ENCODE results near the gene HOXD9.

Gene HOXD9

GRCh38 chr2:176089843-176090395 is 32.6 kb upstream of the HOXD9 start:
- no peak overlapping the region for H3K4me3 ChIP-seq (ENCODE audit: low read length)
- no peak for TF ChIP-seq ZNF274 (IDR thresholded peaks at IDR 0.05; ENCODE audit: low read depth, low read length)

GRCh38 chr2:176090862-176091261 is 31.7 kb upstream of the HOXD9 start:
- no peak for TF ChIP-seq ZNF274 (IDR thresholded peaks at IDR 0.05; ENCODE audit: low read depth, low read length)
- no peak overlapping the region for H3K4me3 ChIP-seq (ENCODE audit: low read length)

- no peak for TF ChIP-seq ZNF274 (IDR thresholded peaks at IDR 0.05; ENCODE audit: low read depth, low read length)
- H3K4me3 ChIP-seq (ENCODE audit: low read length), result no peak overlapping the region
These were observed 30.9 kb upstream of the HOXD9 start for GRCh38 chr2:176091329-176092258.

GRCh38 chr2:176092270-176093144 is 30.0 kb upstream of the HOXD9 start, which contains the start of gene HOXD13:
Gene HOXD13 (plus strand): TSS chr2:176092721. CDS start chr2:176092891, 170 bp downstream.
- TF ChIP-seq ZNF274 (IDR thresholded peaks at IDR 0.05; ENCODE audit: low read depth, low read length), result no peak
- peak within 1 kb of the TSS; percentile 13; the same call in 1 of the 2 replicates for H3K4me3 ChIP-seq (ENCODE audit: low read length)

- no peak for TF ChIP-seq ZNF274 (IDR thresholded peaks at IDR 0.05; ENCODE audit: low read depth, low read length)
- H3K4me3 ChIP-seq (ENCODE audit: low read length), result peak overlapping the region; percentile 13; the same call in 1 of the 2 replicates
These were observed 29.2 kb upstream of the HOXD9 start for GRCh38 chr2:176093145-176093897.

GRCh38 chr2:176093898-176094249 is 28.6 kb upstream of the HOXD9 start:
- TF ChIP-seq ZNF274 (IDR thresholded peaks at IDR 0.05; ENCODE audit: low read depth, low read length), result no peak
- no peak overlapping the region for H3K4me3 ChIP-seq (ENCODE audit: low read length)

- no peak overlapping the region for H3K4me3 ChIP-seq (ENCODE audit: low read length)
- no peak for TF ChIP-seq ZNF274 (IDR thresholded peaks at IDR 0.05; ENCODE audit: low read depth, low read length)
These were observed 28.2 kb upstream of the HOXD9 start for GRCh38 chr2:176094349-176094748.

GRCh38 chr2:176095421-176095820 is 27.1 kb upstream of the HOXD9 start:
- no peak for TF ChIP-seq ZNF274 (IDR thresholded peaks at IDR 0.05; ENCODE audit: low read depth, low read length)
- no peak overlapping the region for H3K4me3 ChIP-seq (ENCODE audit: low read length)

- no peak for TF ChIP-seq ZNF274 (IDR thresholded peaks at IDR 0.05; ENCODE audit: low read depth, low read length)
- peak overlapping the region; percentile 44; the same call in 1 of the 2 replicates for H3K4me3 ChIP-seq (ENCODE audit: low read length)
These were observed 26.1 kb upstream of the HOXD9 start for GRCh38 chr2:176096243-176096985.

GRCh38 chr2:176096986-176097819 is 25.3 kb upstream of the HOXD9 start:
- peak overlapping the region; percentile 44; the same call in 1 of the 2 replicates for H3K4me3 ChIP-seq (ENCODE audit: low read length)
- TF ChIP-seq ZNF274 (IDR thresholded peaks at IDR 0.05; ENCODE audit: low read depth, low read length), result no peak

GRCh38 chr2:176097820-176098365 is 24.6 kb upstream of the HOXD9 start:
- no peak overlapping the region for H3K4me3 ChIP-seq (ENCODE audit: low read length)
- no peak for TF ChIP-seq ZNF274 (IDR thresholded peaks at IDR 0.05; ENCODE audit: low read depth, low read length)

All from GM08714 (cell line).